PC-9 (cell line): ENCODE measurements around the gene H2BW1. TPM values are rescaled to one million over a fixed set of nuclear protein-coding genes. Genes with fewer than 3 reads are reported as not detected.
"Not testable (repeated sequence)": the region's sequence is repeated elsewhere in the genome, so short reads cannot be mapped to it uniquely, and the experiment has no call there.

Experiments
- Bru-seq: library from RNA; stranded (reverse); fragments of 400-500 nt; gene quantifications from one replicate; lab custom pipeline; 2021; lab: Mats Ljungman, UMichigan
- BruChase-seq, 2 experiments: library from RNA; stranded (reverse); fragments of 400-500 nt; gene quantifications; one replicate each; lab custom pipeline; 2021; lab: Mats Ljungman, UMichigan
- BruUV-seq: library from RNA; stranded (reverse); fragments of 400-500 nt; replicated peaks from 2 replicates; lab custom pipeline; 2021; lab: Mats Ljungman, UMichigan
- CTCF ChIA-PET: fragments of 300-600 bp; sonication (Branson Sonifier 250); formaldehyde crosslinking; loops from one replicate; lab custom pipeline; 2022; ENCODE audit warnings: antibody characterized with exemption; lab: Charles Lee
- POLR2A ChIA-PET: fragments of 300-600 bp; sonication (Branson Sonifier 250); formaldehyde crosslinking; loops from one replicate; lab custom pipeline; 2022; ENCODE audit warnings: antibody characterized with exemption; ENCODE audit not compliant: unreplicated experiment; lab: Charles Lee
- DNase-seq, 2 experiments: peaks; one replicate each; pipeline versions ENCODE4 v3.0.0 to v3.0.0-alpha.2; 2015 to 2022; ENCODE audit warnings: mixed read lengths in 1 of 2
- H2AFZ ChIP-seq: fragments of 200-600 bp; sonication (generic); 2 replicates; pipeline ENCODE4 v1.8.1; 2017; ENCODE audit warnings: antibody characterized with exemption
- H3F3A ChIP-seq: fragments of 200-600 bp; sonication (generic); 2 replicates; pipeline ENCODE4 v1.8.1; 2017; ENCODE audit warnings: antibody characterized with exemption, mild to moderate bottlenecking, low read depth; ENCODE audit not compliant: insufficient read depth
- H3K27ac ChIP-seq: fragments of 200-600 bp; sonication (generic); 2 replicates; pipeline ENCODE4 v1.6.1; 2016; ENCODE audit warnings: mixed run types
- H3K27me3 ChIP-seq: fragments of 200-600 bp; sonication (generic); 2 replicates; pipeline ENCODE4 v1.6.1; 2016; ENCODE audit warnings: low read depth, mixed run types; ENCODE audit not compliant: insufficient read depth
- H3K36me3 ChIP-seq: fragments of 200-600 bp; sonication (generic); 2 replicates; pipeline ENCODE4 v1.6.1; 2016; ENCODE audit warnings: low read depth, mixed run types
- H3K4me1 ChIP-seq: fragments of 200-600 bp; sonication (generic); replicated peaks from 2 replicates; pipeline ENCODE4 v1.6.1; 2016; ENCODE audit warnings: mixed run types; ENCODE audit not compliant: insufficient read depth
- H3K4me2 ChIP-seq: fragments of 200-600 bp; sonication (generic); 2 replicates; pipeline ENCODE4 v1.6.1; 2017; ENCODE audit warnings: mixed run types
- H3K4me3 ChIP-seq: fragments of 200-600 bp; sonication (generic); 2 replicates; pipeline ENCODE4 v1.6.1; 2016; ENCODE audit warnings: mixed run types
- H3K79me2 ChIP-seq: fragments of 200-600 bp; sonication (generic); 2 replicates; pipeline ENCODE4 v1.6.1; 2017; ENCODE audit warnings: low read depth, mixed run types
- H3K9me2 ChIP-seq: fragments of 200-600 bp; sonication (generic); 2 replicates; pipeline ENCODE4 v1.8.1; 2017; ENCODE audit warnings: mild to moderate bottlenecking; ENCODE audit not compliant: insufficient read depth
- H3K9me3 ChIP-seq: fragments of 200-600 bp; sonication (generic); 2 replicates; pipeline ENCODE4 v1.8.1; 2016; ENCODE audit warnings: low read depth; ENCODE audit not compliant: insufficient read depth
- H4K20me1 ChIP-seq: fragments of 200-600 bp; sonication (generic); 2 replicates; pipeline ENCODE4 v1.8.1; 2017; ENCODE audit not compliant: insufficient read depth
- CTCF ChIP-seq: fragments of 200-600 bp; sonication (generic); conservative IDR thresholded peaks from 2 replicates; pipeline ENCODE4 v1.6.1; 2017; ENCODE audit warnings: mixed run types, antibody characterized with exemption, mild to moderate bottlenecking, moderate library complexity
- EZH2 ChIP-seq: fragments of 200-600 bp; sonication (generic); IDR thresholded peaks from 2 replicates; pipeline ENCODE4 v1.8.0; 2017; ENCODE audit warnings: antibody characterized with exemption, low read depth
- intact Hi-C: fragments of 100-400 bp; cut with micrococcal nuclease; formaldehyde crosslinking; loops from one replicate; pipeline ENCODE4 v1.10.0; 2022; ENCODE audit not compliant: unreplicated experiment
- long read RNA-seq: library from polyadenylated mRNA; stranded (forward); transcript quantifications from one replicate; pipeline ENCODE4 v2.0.0, GENCODE V29; 2022
- total RNA-seq: library from RNA; stranded (reverse); gene quantifications from 2 replicates; pipeline ENCODE4 v1.2.3, GENCODE V29; 2021

H2BW1 gene
- total RNA-seq (not detected in 2 replicates), Bru-seq, nascent RNA (not detected), BruChase-seq, experiment 1, labeled RNA remaining after a 2-hour chase (not detected), BruChase-seq, experiment 2, labeled RNA remaining after a 6-hour chase (not detected)
- long read RNA-seq = 0 reads

GRCh38 chrX:104013606-104014005 lies at the start of gene H2BW1:
Gene H2BW1 (minus strand): TSS chrX:104013708. CDS start chrX:104013576, 132 bp downstream.
- Histone ChIP-seq H3K27ac (no peak within 1 kb of the TSS), H3K4me2 (no peak within 1 kb of the TSS)
- no TSS peak for BruUV-seq

GRCh38 chrX:104062636-104063035 lies 49.1 kb upstream of the H2BW1 start:
- H3K4me3 ChIP-seq, H4K20me1 ChIP-seq, DNase-seq, intact Hi-C loops, H2AFZ ChIP-seq, H3K4me1 ChIP-seq, BruUV-seq, H3K9me2 ChIP-seq, H3K27ac ChIP-seq, H3K36me3 ChIP-seq, H3K79me2 ChIP-seq, CTCF ChIA-PET, H3F3A ChIP-seq, H3K27me3 ChIP-seq, H3K4me2 ChIP-seq, H3K9me3 ChIP-seq, POLR2A ChIA-PET: not testable (repeated sequence)

More at GRCh38 chrX:104013606-104014005, at the start of gene H2BW1:
- Histone ChIP-seq H3K4me1 (no peaks in the 10 kb centered on the region), H3K79me2 (no peaks in the 10 kb centered on the region), H4K20me1 (no peaks in the 10 kb centered on the region), H3F3A (no peaks in the 10 kb centered on the region), H3K9me3 (no peaks in the 10 kb centered on the region), H3K36me3 (no peaks in the 10 kb centered on the region), H2AFZ (no peak within 1 kb of the TSS), H3K27me3 (peaks cover 78% of the 10 kb centered on the region), H3K4me3 (no peak within 1 kb of the TSS), H3K9me2 (no peaks in the 10 kb centered on the region)
- intact Hi-C loops = no loop called here
- DNase-seq = no peak
- CTCF ChIA-PET = no interaction called here
- POLR2A ChIA-PET = no interaction called here
- TF ChIP-seq CTCF = no peak
- TF ChIP-seq EZH2 = no peak

GRCh38 chrX:104054956-104055355 lies 41.4 kb upstream of the H2BW1 start:
- H3K27me3 ChIP-seq, H3F3A ChIP-seq, H3K4me1 ChIP-seq, intact Hi-C loops, H3K4me2 ChIP-seq, H3K36me3 ChIP-seq, POLR2A ChIA-PET, H4K20me1 ChIP-seq, H3K4me3 ChIP-seq, BruUV-seq, H3K9me3 ChIP-seq, H3K27ac ChIP-seq, H2AFZ ChIP-seq, H3K79me2 ChIP-seq, H3K9me2 ChIP-seq, DNase-seq, CTCF ChIA-PET: not testable (repeated sequence)

- Histone ChIP-seq H3K36me3 (no peaks in the 10 kb centered on the region), H3K27ac (no peak overlapping the region), H3K4me1 (no peaks in the 10 kb centered on the region), H3K4me2 (no peak overlapping the region), H3K9me3 (no peaks in the 10 kb centered on the region), H3K9me2 (no peaks in the 10 kb centered on the region), H3K4me3 (no peak overlapping the region), H3K79me2 (no peaks in the 10 kb centered on the region), H3K27me3 (peaks cover 65% of the 10 kb centered on the region), H4K20me1 (no peaks in the 10 kb centered on the region), H2AFZ (no peak overlapping the region), H3F3A (no peaks in the 10 kb centered on the region)
- ChIA-PET POLR2A (no interaction called here), CTCF (no interaction called here)
- intact Hi-C loops = no loop called here
- TF ChIP-seq CTCF = no peak
- no peak for TF ChIP-seq EZH2
- no TSS peak for BruUV-seq
- DNase-seq = no peak
These were observed 33.7 kb upstream of the H2BW1 start for GRCh38 chrX:104047171-104047570.
